OCI-M1 (cell line): ENCODE data around the gene FAM43B.

Source experiments
- DNase-seq: peaks from one replicate; lab custom pipeline; 2025; lab: John Stamatoyannopoulos, UW

The FAM43B gene

GRCh38 chr1:20551945-20552727, at the start of gene FAM43B:
TSS of gene FAM43B (plus strand) at chr1:20552573. CDS start at chr1:20552974, 401 bp downstream.
- peak; percentile 19 for DNase-seq

GRCh38 chr1:20505488-20505887, 46.9 kb upstream of the FAM43B start:
- no peak for DNase-seq

- no peak for DNase-seq
Observed at GRCh38 chr1:20507248-20507563, 45.2 kb upstream of the FAM43B start.

- peak; percentile 95 for DNase-seq
Observed at GRCh38 chr1:20507564-20508410, 44.6 kb upstream of the FAM43B start, which contains the start of gene MUL1. TSS of gene MUL1 (minus strand) at chr1:20508151. CDS start at chr1:20508024, 127 bp downstream.

- no peak for DNase-seq
Observed at GRCh38 chr1:20508411-20508771, 44.0 kb upstream of the FAM43B start.

GRCh38 chr1:20511518-20512428, 40.6 kb upstream of the FAM43B start:
- DNase-seq, result no peak

GRCh38 chr1:20519609-20520262, 32.6 kb upstream of the FAM43B start:
- DNase-seq, result peak; percentile 65

- peak; percentile 89 for DNase-seq
Observed at GRCh38 chr1:20521960-20522861, 30.2 kb upstream of the FAM43B start.

- no peak for DNase-seq
Observed at GRCh38 chr1:20526267-20526666, 26.1 kb upstream of the FAM43B start.

GRCh38 chr1:20528221-20528620, 24.2 kb upstream of the FAM43B start:
- no peak for DNase-seq

GRCh38 chr1:20530306-20530705, 22.1 kb upstream of the FAM43B start:
- DNase-seq, result peak; percentile 48

- no peak for DNase-seq
Observed at GRCh38 chr1:20530901-20531300, 21.5 kb upstream of the FAM43B start.

- DNase-seq, result no peak
Observed at GRCh38 chr1:20533635-20534034, 18.7 kb upstream of the FAM43B start.

GRCh38 chr1:20534659-20535417, 17.5 kb upstream of the FAM43B start:
- no peak for DNase-seq

- no peak for DNase-seq
Observed at GRCh38 chr1:20538227-20538626, 14.1 kb upstream of the FAM43B start.

- no peak for DNase-seq
Observed at GRCh38 chr1:20538760-20539551, 13.4 kb upstream of the FAM43B start.

GRCh38 chr1:20540281-20540680, 12.1 kb upstream of the FAM43B start:
- no peak for DNase-seq

- no peak for DNase-seq
Observed at GRCh38 chr1:20546637-20547036, 5.7 kb upstream of the FAM43B start.

GRCh38 chr1:20551161-20551560, 1.2 kb upstream of the FAM43B start:
- no peak for DNase-seq
